ENCODE data around the gene HOXD4. TPM values are rescaled to one million over a fixed set of nuclear protein-coding genes. Genes with fewer than 3 reads are reported as not detected.

HOXD4 gene
- total RNA-seq, 2 experiments from 2014 or later, result not detected

DNA sequence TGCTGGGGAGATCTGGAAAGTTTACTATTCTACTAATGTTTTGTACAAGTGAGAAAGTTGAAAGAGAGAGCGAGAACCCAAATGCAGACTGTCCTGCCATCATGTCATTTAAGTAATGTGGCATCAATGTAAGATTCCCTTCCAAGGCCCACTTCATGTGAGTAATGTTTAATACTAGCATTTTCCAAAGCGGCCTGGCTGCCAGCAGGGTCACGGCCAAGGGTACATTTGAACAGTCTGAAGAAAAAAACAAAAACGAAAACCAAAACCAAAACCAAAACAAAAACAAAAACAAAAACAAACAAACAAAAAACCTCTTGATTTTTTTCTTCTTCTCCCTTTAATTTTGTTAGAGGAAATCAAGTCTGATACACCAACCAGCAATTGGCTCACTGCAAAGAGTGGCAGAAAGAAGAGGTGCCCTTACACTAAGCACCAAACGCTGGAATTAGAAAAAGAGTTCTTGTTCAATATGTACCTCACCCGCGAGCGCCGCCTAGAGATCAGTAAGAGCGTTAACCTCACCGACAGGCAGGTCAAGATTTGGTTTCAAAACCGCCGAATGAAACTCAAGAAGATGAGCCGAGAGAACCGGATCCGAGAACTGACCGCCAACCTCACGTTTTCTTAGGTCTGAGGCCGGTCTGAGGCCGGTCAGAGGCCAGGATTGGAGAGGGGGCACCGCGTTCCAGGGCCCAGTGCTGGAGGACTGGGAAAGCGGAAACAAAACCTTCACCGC lies 32.6 kb upstream of the HOXD4 start:
- no peak overlapping the region for H3K4me3 Mint-ChIP-seq
- POLR2A ChIA-PET, result no interaction called here

GRCh38 chr2:176120364-176121189 lies 30.8 kb upstream of the HOXD4 start:
- Mint-ChIP-seq H3K4me1 (peaks cover 7% of the 10 kb centered on the region), H3K36me3 (peaks cover 3% of the 10 kb centered on the region), H3K4me3 (no peak overlapping the region), H3K27me3 (peaks cover 84% of the 10 kb centered on the region), H3K27ac (no peak overlapping the region), H3K9me3 (peaks cover 2% of the 10 kb centered on the region)
- ATAC-seq (ENCODE audit: low read depth) (no peak), DNase-seq (peak; percentile 13)
- POLR2A ChIA-PET, result no interaction called here

More for the DNA sequence above, 32.6 kb upstream of the HOXD4 start:
- DNase-seq (no peak), ATAC-seq (ENCODE audit: low read depth) (no peak)
- H3K27me3 Mint-ChIP-seq, result peaks cover 84% of the 10 kb centered on the region
- no peak overlapping the region for H3K27ac Mint-ChIP-seq
- peaks cover 3% of the 10 kb centered on the region for H3K36me3 Mint-ChIP-seq
- H3K9me3 Mint-ChIP-seq, result peaks cover 2% of the 10 kb centered on the region
- H3K4me1 Mint-ChIP-seq, result peaks cover 3% of the 10 kb centered on the region

- ATAC-seq (ENCODE audit: low read depth), result no peak
- Mint-ChIP-seq H3K27ac (no peak overlapping the region), H3K36me3 (peaks cover 3% of the 10 kb centered on the region), H3K4me1 (peaks cover 7% of the 10 kb centered on the region), H3K9me3 (peaks cover 2% of the 10 kb centered on the region), H3K4me3 (no peak overlapping the region), H3K27me3 (peaks cover 84% of the 10 kb centered on the region)
- POLR2A ChIA-PET, result no interaction called here
- DNase-seq, result no peak
Measured at GRCh38 chr2:176121190-176122051, 29.9 kb upstream of the HOXD4 start.

- Mint-ChIP-seq H3K4me3 (no peak overlapping the region), H3K27me3 (peaks cover 84% of the 10 kb centered on the region), H3K9me3 (peaks cover 2% of the 10 kb centered on the region), H3K4me1 (peaks cover 7% of the 10 kb centered on the region), H3K27ac (no peak overlapping the region), H3K36me3 (no peaks in the 10 kb centered on the region)
- POLR2A ChIA-PET, result no interaction called here
- ATAC-seq (ENCODE audit: low read depth) (no peak), DNase-seq (no peak)
Measured at GRCh38 chr2:176122052-176122682, 29.2 kb upstream of the HOXD4 start.

DNA sequence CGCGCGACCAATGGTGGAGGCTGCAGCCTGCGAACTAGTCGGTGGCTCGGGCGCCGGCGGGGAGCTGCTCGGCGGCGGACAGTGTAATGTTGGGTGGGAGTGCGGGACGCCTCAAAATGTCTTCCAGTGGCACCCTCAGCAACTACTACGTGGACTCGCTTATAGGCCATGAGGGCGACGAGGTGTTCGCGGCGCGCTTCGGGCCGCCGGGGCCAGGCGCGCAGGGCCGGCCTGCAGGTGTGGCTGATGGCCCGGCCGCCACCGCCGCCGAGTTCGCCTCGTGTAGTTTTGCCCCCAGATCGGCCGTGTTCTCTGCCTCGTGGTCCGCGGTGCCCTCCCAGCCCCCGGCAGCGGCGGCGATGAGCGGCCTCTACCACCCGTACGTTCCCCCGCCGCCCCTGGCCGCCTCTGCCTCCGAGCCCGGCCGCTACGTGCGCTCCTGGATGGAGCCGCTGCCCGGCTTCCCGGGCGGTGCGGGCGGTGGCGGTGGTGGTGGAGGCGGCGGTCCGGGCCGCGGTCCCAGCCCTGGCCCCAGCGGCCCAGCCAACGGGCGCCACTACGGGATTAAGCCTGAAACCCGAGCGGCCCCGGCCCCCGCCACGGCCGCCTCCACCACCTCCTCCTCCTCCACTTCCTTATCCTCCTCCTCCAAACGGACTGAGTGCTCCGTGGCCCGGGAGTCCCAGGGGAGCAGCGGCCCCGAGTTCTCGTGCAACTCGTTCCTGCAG lies 28.5 kb upstream of the HOXD4 start, which contains the start of gene HOXD9:
Gene HOXD9 (plus strand): TSS at position 37 of the 728 bp plus-strand sequence. CDS start 50 bp downstream, at position 87.
- ATAC-seq (ENCODE audit: low read depth) (no peak), DNase-seq (no peak)
- Mint-ChIP-seq H3K4me3 (no peak within 1 kb of the TSS), H3K9me3 (peaks cover 2% of the 10 kb centered on the region), H3K4me1 (peaks cover 7% of the 10 kb centered on the region), H3K27me3 (peaks cover 85% of the 10 kb centered on the region), H3K27ac (peak within 1 kb of the TSS; percentile 65), H3K36me3 (no peaks in the 10 kb centered on the region)
- POLR2A ChIA-PET, result no interaction called here

DNA sequence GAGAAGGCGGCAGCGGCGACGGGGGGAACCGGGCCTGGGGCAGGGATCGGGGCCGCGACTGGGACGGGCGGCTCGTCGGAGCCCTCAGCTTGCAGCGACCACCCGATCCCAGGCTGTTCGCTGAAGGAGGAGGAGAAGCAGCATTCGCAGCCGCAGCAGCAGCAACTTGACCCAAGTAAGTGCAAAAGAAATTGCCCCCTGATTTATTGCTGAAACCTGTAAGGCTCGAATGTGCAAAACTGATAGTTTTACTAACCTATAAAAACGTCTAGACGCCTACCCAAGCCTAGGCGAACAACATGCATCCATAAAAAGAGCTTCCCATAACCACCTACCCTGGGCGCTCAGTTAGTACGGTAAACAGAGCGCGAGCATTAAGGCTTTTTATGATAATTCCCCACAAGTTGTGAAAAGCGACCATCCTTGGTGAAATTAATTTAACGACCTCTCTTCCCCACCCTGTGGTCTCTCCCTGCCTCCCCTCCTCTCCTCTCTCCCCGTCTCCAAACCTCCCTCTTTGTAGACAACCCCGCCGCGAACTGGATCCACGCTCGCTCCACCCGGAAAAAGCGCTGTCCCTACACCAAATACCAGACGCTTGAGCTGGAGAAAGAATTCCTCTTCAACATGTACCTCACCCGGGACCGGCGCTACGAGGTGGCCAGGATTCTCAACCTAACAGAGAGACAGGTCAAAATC lies 27.8 kb upstream of the HOXD4 start:
- Mint-ChIP-seq H3K4me3 (peak overlapping the region; percentile 39), H3K4me1 (peaks cover 12% of the 10 kb centered on the region), H3K36me3 (no peaks in the 10 kb centered on the region), H3K27me3 (peaks cover 85% of the 10 kb centered on the region), H3K9me3 (peaks cover 2% of the 10 kb centered on the region), H3K27ac (peak overlapping the region; percentile 65)
- POLR2A ChIA-PET, result no interaction called here
- ATAC-seq (ENCODE audit: low read depth) (no peak), DNase-seq (no peak)

- POLR2A ChIA-PET, result no interaction called here
- peak overlapping the region; percentile 39 for H3K4me3 Mint-ChIP-seq
- H3K36me3 Mint-ChIP-seq, result no peaks in the 10 kb centered on the region
- ATAC-seq (ENCODE audit: low read depth) (no peak), DNase-seq (no peak)
- peaks cover 87% of the 10 kb centered on the region for H3K27me3 Mint-ChIP-seq
- H3K27ac Mint-ChIP-seq, result peak overlapping the region; percentile 65
- H3K4me1 Mint-ChIP-seq, result peaks cover 12% of the 10 kb centered on the region
- no peaks in the 10 kb centered on the region for H3K9me3 Mint-ChIP-seq
Measured at GRCh38 chr2:176124110-176124946, 27.0 kb upstream of the HOXD4 start.

DNA sequence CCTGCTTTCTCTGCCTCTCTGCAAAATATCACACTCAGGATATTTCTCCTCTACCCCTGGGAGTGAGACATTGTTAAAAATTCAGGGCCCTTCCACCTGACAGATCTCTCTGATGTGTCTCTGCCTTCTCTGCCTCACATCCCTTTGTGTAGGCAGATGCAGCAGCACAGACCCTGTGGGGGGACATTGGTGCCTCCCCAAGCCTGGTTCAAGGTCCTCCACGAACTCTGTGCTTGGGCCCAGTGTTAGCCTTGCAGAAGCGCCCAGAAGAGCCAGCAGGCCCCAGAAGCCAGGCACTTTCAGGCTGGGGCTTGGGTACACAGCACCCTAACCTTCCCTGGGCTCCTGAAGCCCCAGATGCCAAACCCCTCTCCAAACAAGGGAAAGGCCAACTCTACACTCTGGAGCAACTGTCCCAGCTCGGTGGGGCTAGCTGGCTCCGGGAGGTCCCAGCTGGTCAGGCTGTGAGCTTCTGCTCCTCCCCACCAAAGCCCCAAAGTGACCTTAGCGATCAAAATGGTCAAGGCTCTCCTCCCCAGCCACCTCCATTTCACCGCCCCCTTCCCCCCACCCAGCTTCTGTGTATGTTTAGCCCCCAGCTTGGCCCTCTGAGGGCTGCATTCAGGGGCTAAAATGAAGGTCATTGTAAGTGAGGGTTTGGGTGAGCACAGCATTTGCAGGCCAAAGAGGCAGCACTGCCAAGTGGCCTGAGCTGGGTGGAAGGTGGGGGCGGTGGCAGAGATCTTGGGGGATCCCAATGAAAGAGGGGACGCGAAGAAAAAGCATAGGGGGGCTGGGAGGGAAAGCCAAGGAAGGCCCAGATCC lies 26.2 kb upstream of the HOXD4 start:
- peaks cover 79% of the 10 kb centered on the region for H3K27me3 Mint-ChIP-seq
- no peaks in the 10 kb centered on the region for H3K9me3 Mint-ChIP-seq
- H3K36me3 Mint-ChIP-seq, result no peaks in the 10 kb centered on the region
- H3K27ac Mint-ChIP-seq, result no peak overlapping the region
- peaks cover 12% of the 10 kb centered on the region for H3K4me1 Mint-ChIP-seq
- POLR2A ChIA-PET, result no interaction called here
- no peak for ATAC-seq (ENCODE audit: low read depth)
- H3K4me3 Mint-ChIP-seq, result no peak overlapping the region
- DNase-seq, result no peak

DNA sequence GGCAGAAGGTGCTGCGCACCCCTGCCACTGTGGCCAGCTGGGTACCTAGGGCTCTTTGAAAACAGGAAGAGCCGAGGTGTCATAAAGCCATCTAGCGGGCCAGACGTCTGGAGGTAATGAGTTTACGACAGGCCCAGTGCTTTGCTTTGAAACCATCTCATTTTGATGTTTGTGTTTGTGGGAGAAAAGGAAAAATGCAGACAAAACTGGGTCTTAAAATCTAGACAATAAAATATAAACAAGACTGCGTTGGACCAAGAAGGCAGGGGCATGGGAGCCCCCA lies 25.6 kb upstream of the HOXD4 start:
- ATAC-seq (ENCODE audit: low read depth) (no peak), DNase-seq (no peak)
- Mint-ChIP-seq H3K36me3 (no peaks in the 10 kb centered on the region), H3K4me3 (no peak overlapping the region), H3K27me3 (peaks cover 75% of the 10 kb centered on the region), H3K4me1 (peaks cover 12% of the 10 kb centered on the region), H3K27ac (no peak overlapping the region), H3K9me3 (no peaks in the 10 kb centered on the region)
- POLR2A ChIA-PET, result no interaction called here

DNA sequence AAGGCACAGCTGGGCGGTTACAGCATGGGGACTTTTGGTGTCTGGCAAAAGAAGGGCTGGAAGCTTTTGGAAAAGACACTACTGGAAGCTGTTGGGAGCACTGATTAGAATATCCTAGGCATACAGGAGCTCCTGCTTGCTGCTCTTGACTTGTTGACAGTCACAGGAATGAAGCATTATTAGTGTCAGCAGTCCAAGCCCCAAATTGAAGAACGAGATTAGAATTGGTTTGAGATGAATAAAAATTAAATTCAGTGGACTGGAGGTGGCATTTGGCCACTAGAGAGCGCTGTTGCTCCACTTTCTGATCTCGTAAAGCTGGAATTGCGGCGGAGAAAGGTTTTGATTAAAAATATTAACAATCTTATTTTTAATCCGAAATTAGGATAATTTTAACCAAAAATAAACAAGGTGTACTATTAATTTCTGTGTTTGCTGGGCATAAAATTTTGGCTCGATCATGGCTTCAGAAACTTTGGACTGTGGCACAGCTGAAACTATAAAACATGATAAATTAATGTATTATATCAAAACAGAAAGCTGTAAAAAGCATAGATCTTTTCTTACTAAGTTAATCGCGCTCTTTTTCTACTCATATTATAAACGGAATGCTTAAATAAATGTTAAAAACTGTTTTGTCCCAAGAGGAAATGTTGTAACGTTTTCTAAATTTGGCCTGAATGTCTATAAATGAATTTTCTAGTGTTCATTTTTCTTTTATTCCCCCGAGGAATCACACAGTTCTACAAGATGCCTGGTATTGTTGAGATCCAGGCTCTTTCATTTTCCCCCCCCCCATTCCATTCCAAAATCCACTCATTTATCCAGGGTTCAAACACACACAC lies 24.2 kb upstream of the HOXD4 start:
- no peaks in the 10 kb centered on the region for H3K9me3 Mint-ChIP-seq
- H3K4me3 Mint-ChIP-seq, result no peak overlapping the region
- ATAC-seq (ENCODE audit: low read depth) (no peak), DNase-seq (no peak)
- POLR2A ChIA-PET, result no interaction called here
- no peaks in the 10 kb centered on the region for H3K36me3 Mint-ChIP-seq
- H3K4me1 Mint-ChIP-seq, result peaks cover 17% of the 10 kb centered on the region
- H3K27ac Mint-ChIP-seq, result no peak overlapping the region
- peaks cover 80% of the 10 kb centered on the region for H3K27me3 Mint-ChIP-seq
